GM23248 (cell line): ENCODE data around the gene VWA8.

ENCODE experiments used
- EZH2 ChIP-seq: fragments of 200-600 bp; sonication (generic); IDR thresholded peaks from 2 replicates; pipeline ENCODE4 v1.6.1; 2018; ENCODE audit warnings: antibody characterized with exemption, mild to moderate bottlenecking; ENCODE audit not compliant: insufficient read depth, poor library complexity, severe bottlenecking
- EZH2phosphoT487 ChIP-seq: fragments of 200-600 bp; sonication (generic); IDR thresholded peaks from 2 replicates; pipeline ENCODE4 v1.6.1; 2018; ENCODE audit warnings: antibody characterized with exemption, moderate library complexity, mild to moderate bottlenecking, low read depth; ENCODE audit not compliant: insufficient read depth

- TF ChIP-seq EZH2phosphoT487 (0 out of 2 replicates have a peak, but pooled peaks have one; percentile 26), EZH2 (no peak)
These were observed 264.5 kb downstream of the VWA8 start for GRCh38 chr13:41696163-41697003.
